Measurements from ENCODE around the gene SHMT2.

- TF ChIP-seq, protein P1, sequence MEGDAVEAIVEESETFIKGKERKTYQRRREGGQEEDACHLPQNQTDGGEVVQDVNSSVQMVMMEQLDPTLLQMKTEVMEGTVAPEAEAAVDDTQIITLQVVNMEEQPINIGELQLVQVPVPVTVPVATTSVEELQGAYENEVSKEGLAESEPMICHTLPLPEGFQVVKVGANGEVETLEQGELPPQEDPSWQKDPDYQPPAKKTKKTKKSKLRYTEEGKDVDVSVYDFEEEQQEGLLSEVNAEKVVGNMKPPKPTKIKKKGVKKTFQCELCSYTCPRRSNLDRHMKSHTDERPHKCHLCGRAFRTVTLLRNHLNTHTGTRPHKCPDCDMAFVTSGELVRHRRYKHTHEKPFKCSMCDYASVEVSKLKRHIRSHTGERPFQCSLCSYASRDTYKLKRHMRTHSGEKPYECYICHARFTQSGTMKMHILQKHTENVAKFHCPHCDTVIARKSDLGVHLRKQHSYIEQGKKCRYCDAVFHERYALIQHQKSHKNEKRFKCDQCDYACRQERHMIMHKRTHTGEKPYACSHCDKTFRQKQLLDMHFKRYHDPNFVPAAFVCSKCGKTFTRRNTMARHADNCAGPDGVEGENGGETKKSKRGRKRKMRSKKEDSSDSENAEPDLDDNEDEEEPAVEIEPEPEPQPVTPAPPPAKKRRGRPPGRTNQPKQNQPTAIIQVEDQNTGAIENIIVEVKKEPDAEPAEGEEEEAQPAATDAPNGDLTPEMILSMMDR (IDR thresholded peaks at IDR 0.05): no peak
- no peak for TF ChIP-seq POLR2A (IDR thresholded peaks at IDR 0.05)
Observed at GRCh38 chr12:57192920-57193319, 36.6 kb upstream of the SHMT2 start.
